NCI-H2227 treated with DMSO at 0.1 percent for 48 hours (cell line): ENCODE results near the gene UBR7.
A peak's percentile ranks its signal among the peaks of the same experiment; 100 is the strongest.
"Not testable (repeated sequence)": the region's sequence is repeated elsewhere in the genome, so short reads cannot be mapped to it uniquely, and the experiment has no call there.

Experiments used
- DNase-seq: peaks from one replicate; lab custom pipeline; 2025; lab: John Stamatoyannopoulos, UW

The UBR7 gene

DNA sequence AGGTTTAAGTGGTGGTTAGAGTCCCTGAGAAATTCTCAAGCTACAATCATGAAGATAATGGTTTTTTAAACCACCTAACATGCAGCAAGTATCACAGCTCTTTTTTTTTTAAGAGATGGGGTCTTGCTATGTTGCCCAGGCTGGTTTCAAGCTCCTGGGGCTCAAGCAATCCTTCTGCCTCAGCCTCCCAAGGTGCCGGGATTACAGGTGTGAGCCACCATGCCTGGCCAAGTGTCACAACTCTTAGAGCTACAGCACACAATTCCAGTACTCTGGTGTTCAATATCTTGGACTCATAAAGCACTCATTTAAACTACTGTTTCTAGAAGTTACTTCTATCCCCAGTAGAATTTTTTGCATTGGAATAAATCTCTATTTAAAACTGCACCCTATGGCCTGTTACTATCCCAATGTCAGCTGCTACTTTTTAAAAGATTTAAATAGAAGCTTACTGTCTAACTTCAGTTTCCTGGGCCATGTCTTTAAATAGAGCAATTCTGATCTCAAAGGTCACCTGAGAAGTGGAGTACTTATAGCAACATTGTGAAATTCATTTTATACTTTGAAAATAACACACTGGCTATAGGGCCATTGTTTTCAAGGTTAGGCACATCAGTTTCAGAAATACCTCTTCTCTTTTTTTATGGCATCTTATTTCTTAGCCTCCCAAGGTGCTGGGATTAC lies 11.6 kb upstream of the UBR7 start:
- DNase-seq = no peak

DNA sequence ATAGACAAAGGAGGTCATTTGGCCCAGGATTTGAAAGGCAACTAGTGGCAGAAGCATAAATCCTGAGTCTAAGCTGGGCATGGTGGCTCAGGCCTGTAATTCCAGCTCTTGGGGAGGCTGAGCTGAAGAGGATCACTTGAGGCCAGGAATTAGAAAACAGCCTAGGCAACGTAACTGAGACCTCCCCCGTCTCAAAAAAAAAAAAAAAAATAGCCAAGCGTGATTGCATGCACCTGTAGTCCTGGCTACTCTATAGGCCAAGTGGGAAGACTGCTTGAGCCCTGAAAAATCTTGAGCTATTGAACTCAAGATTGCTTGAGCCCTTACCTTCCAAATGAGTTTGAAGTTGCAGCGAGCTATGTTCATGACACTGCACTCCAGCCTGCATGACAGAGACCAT lies 8.0 kb upstream of the UBR7 start:
- no peak for DNase-seq

DNA sequence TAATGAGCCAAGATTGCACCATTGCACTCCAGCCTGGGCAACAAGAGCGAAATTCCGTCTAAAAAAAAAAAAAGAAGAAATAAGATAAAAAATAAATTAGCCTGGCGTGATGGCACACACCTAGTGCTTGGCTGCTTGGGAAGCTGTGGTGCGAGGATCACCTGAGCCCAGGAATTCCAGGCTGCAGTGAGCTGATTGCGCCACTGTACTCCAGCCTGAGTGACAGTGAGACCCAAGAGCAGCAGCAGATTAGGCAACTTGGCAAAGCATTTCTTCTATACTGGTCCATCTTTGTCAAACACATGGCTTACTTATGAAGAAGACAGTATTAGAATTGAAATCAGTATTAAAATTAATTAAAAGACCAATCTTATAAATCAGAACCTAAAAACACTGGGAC lies 6.5 kb upstream of the UBR7 start:
- no peak for DNase-seq

DNA sequence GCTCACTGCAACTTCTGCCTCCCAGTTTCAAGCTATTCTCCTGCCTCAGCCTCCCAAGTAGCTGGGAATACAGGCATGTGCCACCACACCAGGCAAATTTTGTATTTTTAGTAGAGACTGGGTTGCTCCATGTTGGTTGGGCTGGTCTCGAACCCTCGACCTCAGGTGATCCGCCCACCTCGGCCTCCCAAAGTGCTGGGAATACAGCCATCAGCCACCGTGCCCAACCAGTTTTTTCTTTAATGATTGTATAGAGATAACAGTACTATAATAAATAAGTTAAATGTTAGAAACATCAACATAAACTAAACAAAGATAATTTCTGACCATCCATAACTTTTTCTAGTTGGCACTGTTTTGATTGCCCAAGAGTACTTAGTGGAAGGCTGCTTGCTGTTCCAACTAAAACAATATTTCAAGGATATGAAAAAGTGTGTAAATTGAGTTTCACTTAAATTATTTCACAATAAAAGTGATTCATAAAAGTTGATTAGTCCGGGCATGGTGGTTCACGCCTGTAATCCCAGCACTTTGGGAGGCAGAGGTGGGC lies 5.8 kb upstream of the UBR7 start:
- DNase-seq = no peak

DNA sequence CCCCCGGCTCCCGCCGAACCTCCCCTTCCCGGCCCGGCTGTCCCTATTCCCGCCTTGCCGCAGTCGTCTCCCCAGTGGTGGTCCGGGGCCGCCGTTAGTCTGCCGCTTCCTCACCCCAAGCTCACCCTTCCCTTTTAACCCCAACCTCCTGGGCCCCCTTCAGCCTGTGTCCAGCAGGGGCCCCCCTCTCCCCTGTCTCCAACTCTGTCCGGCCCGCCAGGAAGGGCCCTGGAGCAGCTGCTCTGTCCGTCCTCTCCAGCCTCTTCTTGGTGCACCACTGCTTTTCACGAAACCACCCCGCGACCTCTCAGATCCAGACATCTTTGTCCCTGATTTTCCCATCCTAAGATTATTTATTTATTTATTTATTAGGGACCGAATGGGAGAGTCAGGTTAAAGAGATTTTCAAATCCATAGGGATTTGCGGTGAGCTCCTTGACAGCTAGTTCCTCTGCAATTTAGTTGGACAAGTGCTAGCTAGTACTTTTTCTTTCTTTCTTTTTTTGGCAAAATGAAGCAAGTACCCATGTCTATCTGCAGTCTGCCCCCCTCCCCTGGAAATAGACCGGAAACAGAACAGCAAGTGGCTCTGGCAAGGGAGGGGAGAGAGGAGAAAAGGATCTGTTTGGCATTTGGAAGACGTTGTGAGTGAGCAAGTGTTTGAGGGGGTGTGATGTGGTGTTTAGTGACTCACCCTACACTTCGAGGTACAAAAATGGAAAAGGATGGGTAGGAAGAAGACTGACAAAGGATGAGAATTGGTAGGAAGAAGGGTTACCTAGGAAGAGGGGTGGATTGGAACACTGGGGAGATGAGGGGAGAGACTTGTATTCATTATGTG lies 632 bp downstream of the UBR7 start:
- no peak for DNase-seq

DNA sequence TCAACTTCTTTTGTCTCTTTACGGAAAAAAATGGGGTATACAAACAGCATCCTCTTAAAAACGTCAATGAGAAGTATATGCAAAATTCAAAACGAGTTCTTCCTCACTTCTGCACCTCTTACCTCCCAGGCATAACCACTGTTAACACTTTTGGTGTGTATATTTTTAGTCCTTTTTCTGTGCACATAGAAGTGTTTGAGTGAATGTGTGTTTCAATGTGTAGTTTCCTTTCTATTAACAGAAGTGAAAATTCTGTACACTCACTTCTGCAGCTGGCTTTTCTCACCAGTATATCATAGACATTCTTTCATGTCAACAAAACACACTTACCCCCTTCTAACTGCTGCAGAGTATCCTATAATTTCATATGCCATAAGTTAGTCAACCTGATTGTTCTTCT lies 5.4 kb downstream of the UBR7 start:
- DNase-seq = no peak

DNA sequence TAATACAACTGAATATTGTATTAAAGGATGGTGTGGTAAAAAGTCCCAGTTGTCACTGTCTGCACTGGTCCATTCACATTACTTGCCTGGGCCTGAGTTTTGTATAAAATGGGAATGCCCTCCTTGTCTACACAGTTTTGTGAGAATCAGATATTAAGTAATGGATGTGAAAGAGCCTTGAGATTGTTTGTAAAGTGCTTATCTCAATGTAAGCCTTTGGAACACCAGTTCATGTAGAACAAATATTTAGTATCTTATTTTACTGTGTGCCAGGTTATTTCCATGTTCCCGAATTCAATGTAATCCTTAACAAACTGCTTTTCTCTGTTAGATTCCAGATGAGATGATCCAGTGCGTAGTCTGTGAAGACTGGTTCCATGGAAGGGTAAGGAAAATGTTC lies 7.5 kb downstream of the UBR7 start:
- no peak for DNase-seq

DNA sequence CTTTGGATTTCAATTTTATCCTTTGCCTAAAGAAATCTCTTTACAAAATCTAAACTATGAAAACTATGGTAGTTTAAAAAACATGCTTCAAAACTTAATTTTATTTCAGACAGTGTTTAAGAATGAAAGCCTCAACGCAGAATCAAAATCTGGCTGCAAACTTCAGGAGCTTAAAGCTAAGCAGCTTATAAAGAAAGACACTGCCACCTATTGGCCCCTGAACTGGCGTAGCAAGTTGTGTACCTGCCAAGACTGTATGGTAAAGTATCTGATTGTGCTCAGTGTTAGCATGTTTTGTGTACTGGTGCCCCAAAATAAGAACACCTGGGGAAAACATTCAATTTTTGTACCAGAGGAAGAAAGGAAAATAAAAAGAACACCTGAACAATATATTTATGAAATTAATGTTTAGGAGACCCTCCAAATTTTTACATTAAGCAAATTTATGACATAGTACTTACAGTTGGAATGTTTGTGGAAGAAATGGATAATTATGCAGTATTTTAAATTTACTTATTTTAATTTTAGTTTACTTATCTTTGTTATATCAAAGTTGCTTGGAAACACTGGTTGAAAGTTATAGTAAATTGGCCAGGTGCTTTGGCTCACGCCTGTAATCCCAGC lies 12.2 kb downstream of the UBR7 start:
- peak; percentile 22 for DNase-seq

DNA sequence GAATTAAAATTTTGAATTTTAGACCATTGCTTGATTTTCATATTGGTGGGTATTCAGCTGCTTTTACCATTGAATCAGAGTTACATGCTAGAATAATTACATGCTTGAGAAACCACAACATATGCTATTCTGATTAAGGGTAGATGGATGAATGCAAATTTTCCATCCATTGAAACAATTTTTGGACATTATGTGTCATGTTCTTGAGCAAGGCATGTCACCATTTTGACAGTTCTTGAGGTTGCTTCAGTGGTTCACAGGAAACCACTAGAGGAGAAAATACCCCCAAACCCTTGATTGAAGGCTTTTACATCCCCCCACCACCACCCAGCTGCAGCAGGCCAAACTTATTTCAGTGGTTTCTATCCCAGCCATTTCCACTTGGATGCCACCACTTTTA lies 13.5 kb downstream of the UBR7 start:
- DNase-seq = no peak

DNA sequence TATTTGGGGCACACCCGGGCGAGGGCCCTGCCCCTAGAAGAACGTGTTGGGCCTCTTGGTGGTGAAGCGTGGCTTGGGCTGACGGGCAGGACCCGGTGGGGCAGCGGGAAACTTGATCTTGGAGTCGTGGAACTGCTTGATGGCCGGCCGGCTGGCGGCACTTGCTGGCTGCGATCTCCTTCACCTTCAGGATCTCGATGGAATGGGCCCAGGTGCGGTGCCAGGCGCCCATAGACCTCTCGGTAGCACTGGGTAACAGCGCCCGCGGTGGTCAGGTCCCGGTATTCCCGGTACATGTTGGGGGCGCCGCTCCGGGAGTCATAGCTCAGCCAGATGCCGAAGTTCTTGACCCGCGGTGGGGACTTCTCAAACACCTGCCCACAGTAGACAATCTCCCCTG lies 16.5 kb downstream of the UBR7 start:
- no peak for DNase-seq

DNA sequence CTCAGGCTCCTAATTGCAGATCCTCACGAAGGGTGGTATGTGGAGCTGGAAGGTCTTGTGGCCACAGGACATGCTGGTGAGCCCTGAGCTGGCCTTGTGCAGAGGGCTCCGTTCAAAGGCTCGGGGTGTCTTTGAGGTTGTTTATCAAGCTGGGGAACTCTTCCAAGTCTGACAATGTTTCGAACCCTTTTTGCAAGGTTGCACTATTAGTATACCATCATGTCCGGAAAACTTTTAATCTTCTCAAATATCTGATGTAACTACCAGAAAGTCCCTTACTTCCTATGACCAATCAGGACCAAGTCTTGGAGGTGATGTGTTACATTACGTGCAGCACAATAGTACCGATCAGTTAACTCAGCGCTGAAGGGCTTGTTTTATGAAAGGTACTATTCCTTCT lies 21.5 kb downstream of the UBR7 start:
- no peak for DNase-seq

DNA sequence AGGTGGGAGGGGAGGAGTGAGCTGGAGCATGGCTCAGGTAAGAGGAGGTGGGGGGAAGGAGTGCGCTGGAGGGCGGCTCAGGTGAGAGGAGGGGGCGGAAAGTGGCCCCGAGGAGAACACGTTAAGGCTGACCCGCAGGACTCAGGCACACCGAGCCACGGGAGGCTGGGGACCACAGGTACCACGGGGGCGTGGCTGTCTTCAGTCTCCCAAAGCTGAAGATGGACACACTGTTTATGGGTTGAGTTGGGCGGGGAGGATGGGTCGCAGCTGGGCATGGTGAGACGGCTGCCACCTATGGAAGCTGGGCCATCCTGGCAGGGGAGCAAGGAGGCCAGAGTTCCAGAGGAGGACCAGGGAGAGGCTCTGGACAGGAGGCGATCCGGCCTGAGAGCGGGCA lies 23.5 kb downstream of the UBR7 start:
- DNase-seq = no peak

DNA sequence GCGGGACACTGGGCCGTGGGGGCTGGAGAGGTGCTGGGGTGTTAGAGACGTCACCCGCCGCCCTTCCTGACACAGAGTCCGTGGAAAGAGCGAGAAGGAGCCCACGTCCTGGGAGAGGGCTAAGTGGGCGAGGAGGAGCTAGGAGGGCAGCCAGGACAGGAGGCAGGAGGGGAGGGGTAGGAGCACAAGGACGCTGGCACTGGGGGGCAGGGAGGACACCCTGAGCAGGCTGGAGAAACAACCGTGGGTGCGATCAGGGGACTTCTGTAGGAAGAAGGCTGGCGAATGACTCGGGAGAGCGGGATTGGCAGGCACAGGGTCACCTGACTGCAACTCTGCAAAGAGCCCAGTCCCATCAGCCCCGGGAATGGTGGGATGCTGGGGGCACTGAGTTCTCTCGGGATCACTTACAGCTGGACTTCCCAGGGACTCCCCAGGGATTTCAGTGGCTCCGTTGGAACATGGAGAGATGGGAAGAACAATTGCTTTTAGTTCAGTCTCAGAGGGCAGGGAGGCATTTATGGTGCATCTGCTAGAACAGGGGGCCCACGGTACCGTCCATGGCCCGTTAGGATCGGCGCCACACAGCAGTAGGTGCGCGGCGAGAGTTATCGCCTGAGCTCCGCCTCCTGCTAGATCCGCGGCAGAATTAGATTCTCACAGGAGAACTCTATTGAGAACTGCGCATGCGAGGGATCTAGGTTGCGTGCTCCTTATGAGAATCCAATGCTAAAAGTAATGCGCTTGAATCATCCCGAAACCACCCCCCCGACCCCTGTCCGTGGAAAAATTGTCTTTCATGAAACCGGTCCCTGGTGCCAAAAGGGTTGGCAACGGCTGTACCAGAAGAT lies 24.3 kb downstream of the UBR7 start:
- DNase-seq = peak; percentile 70

DNA sequence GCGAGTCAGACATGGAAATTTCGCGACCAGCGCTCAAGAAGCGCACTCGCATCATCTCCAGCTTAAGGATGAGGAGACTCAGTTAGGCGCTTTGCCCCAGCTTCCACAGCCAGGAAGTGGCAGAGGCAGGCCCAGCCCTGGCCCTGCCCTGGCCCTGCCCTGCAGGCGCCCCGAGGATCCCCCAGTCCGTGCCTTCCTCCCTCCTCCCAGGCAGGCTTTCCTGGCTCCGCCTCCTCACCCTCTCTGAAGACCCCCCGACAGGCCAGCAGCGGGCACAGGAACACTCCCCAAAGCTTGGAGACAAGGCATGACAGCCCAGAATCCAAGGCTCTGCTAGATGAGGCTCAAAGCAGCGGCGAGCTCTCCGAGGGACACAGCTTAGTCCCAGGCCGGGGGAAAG lies 25.1 kb downstream of the UBR7 start:
- DNase-seq = no peak

DNA sequence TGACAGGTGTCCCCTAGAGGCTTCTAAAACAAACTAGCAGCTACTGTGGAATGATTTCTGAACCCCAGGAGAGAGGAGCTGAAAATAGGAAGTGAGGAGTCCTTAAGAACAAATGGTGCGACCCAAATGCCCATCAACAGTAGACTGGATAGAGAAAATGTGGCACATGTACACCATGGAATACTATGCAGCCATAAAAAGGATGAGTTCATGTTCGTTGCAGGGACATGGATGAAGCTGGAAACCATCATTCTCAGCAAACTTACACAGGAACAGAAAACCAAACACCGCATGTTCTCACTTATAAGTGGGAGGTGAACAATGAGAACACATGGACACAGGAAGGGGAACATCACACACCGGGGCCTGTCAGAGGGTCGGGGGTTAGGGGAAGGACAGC lies 26.0 kb downstream of the UBR7 start:
- not testable (repeated sequence) for DNase-seq

DNA sequence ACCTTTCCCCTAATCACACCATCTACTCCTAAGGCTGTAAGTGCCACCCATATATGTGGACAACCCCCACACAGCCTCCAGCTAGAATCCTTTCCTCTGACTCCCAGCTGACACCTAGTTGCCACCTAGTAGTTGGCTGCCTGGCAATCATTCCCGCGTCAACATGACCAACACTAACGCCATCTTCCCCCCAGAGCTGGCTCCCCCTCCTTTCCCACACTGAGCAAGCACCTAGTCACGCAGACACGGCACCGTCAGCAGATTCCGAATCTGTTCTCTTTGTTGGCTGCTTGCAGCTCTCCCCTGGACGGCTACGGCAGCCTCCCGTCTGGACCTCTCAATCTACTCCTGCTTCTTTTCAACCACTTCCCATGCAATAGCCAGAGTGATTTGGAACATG lies 27.7 kb downstream of the UBR7 start:
- peak; percentile 10 for DNase-seq

DNA sequence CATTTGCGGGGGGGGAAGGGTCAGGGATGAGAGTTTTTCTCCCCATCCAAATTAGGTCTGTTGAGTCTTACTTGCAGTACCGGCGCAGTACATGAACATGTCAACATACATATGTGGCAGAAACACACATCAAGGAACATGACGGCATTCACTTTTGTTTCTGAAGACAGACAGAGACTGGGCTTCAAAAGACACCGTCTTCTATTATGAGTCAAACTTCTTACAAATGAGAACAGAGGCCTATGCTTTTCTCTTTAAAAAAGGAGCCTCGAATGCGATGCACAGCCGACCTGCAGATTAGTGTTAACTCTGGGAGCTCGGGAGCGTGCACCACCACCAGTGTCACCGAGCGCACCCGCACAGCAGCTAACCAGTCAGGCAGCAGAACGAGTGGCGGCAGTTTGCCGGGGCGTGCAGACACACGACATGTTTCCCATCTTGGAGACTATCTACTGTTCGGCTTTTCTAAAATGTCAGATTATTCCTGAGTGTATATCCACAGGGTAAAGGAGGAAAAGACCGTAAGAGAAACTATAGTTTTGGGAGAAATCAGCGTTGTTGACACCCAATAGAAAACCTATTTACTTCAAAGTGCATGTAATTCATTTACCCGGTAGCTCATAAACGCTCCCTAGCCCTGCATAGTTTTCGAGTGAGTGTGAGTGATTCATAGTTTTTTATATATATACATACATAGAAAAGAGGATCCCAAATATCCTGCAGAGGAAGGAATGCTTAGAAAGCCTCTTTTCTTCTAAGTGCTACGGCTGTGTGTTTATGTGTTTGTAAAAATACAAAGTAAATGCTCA lies 33.0 kb downstream of the UBR7 start:
- no peak for DNase-seq

DNA sequence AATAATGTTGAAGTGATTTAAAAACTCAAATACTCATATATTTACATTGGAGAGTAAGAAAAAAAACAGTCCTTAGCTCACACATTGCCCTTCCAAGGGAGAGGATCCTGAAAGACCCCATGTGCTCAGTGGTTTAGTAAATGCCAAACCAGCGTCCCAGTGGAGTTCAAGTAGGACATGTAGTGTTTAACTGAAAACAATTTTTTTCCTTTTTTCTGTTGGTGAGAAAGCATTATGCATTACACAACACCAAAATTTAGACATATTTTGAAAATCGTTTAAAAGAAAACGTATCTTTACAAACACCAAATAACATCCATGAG lies 33.6 kb downstream of the UBR7 start:
- no peak for DNase-seq

DNA sequence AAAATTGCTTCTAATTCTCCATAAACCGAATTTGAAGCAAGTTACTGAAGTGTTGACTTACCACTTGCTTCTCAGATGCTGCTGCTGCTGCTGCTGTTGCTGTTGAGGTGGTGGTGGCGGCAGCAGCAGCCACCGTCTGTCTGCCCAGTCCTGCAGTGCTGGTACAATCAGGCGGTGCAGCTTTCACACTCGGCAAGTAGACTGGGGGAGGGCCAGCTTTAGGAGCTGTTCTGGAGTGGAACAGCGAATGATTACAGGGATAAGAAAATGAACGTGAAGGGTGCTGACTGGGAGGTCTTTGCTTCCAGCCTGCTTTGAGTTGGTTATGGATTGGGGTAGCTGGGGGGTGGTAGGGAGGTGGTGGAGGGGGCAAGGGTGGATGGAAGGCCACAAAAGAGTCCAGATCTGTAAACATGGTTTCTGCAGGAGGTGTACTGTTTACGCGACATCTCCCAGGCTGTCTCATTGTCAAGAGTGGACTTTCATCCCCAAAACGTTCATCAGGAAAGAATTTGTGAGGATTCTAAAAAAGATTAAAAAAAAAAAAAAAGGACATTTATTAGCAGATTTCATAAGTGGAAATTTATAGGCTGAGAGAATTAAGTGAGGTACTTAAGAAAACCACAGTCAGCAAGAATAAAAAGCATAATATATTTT lies 38.8 kb downstream of the UBR7 start:
- DNase-seq = no peak

DNA sequence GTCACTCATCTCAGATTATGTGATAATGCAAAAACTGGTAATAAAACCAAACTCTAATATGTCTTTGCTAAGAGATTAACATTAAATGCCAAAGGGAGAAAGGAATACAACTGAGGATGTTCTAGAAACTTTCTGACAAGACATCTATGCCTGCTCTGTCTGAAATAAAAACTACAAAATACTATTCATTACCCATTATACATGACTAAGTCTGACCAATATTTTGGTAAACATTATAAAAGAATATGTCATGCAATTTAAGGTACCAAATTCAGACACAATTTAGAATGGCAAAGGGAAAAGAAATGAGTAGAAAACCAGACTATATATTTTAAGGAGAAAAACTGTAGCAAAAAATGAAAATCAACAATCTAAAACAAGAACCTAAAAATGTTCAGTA lies 39.5 kb downstream of the UBR7 start:
- no peak for DNase-seq
